SK-N-SH (cell line): ENCODE data around the gene MANEAL. TPM values are rescaled to one million over a fixed set of nuclear protein-coding genes. Genes with fewer than 3 reads are reported as not detected.

Source experiments
- CTCF ChIA-PET: fragments of 300-600, 350-600 bp; formaldehyde crosslinking; extraction: SDS; loops from one replicate; lab custom pipeline; 2021; lab: Yijun Ruan, JAX
- POLR2A ChIA-PET: fragments of 350-600 bp; sonication (Branson Sonifier 250); formaldehyde crosslinking; extraction: SDS; loops from one replicate; lab custom pipeline; 2020; ENCODE audit warnings: antibody characterized with exemption, inconsistent platforms; lab: Yijun Ruan, JAX
- DNase-seq: peaks from one replicate; pipeline ENCODE4 v3.0.0; 2012
- H2AFZ ChIP-seq: fragments of 200-600 bp; sonication (generic); 2 replicates; pipeline ENCODE4 v1.8.1; 2016; ENCODE audit warnings: antibody characterized with exemption, mild to moderate bottlenecking, low read depth
- H3F3A ChIP-seq: fragments of 200-600 bp; sonication (generic); replicated peaks from 2 replicates; pipeline ENCODE3; 2016; ENCODE audit warnings: antibody characterized with exemption, mild to moderate bottlenecking; ENCODE audit not compliant: insufficient read depth
- H3K27ac ChIP-seq, 2 experiments: fragments of 200-500 bp in 1 of 2; fragments of 200-600 bp in 1 of 2; sonication (Bioruptor generic) in 1 of 2; sonication (generic), shearing (Covaris generic) in 1 of 2; 2 replicates each; pipeline versions ENCODE4 v1.5.1 to v1.6.1; 2014 to 2016; ENCODE audit warnings: low read depth in 2 of 2, inconsistent platforms in 1 of 2, low read length in 1 of 2, mild to moderate bottlenecking in 1 of 2, mixed read lengths in 1 of 2
- H3K27me3 ChIP-seq: fragments of 200-600 bp; sonication (generic), shearing (Covaris generic); 2 replicates; pipeline ENCODE4 v1.6.1; 2016; ENCODE audit warnings: mixed run types; ENCODE audit not compliant: insufficient read depth
- H3K36me3 ChIP-seq, 2 experiments: fragments of 200-500 bp in 1 of 2; fragments of 200-600 bp in 1 of 2; sonication (Bioruptor generic) in 1 of 2; sonication (generic) in 1 of 2; replicated peaks in 1 of 2; 2 replicates each; pipeline versions ENCODE3 to v1.5.1; 2014 to 2016; ENCODE audit warnings: low read length in 1 of 2, mild to moderate bottlenecking in 1 of 2; ENCODE audit not compliant: insufficient read depth in 2 of 2, control insufficient read depth in 1 of 2
- H3K4me1 ChIP-seq, 2 experiments: fragments of 200-500 bp in 1 of 2; fragments of 200-600 bp in 1 of 2; sonication (Bioruptor generic) in 1 of 2; sonication (generic), shearing (Covaris generic) in 1 of 2; 2 replicates each; pipeline versions ENCODE4 v1.5.1 to v1.6.1; 2014 to 2016; ENCODE audit warnings: low read depth in 1 of 2, low read length in 1 of 2, mixed run types in 1 of 2; ENCODE audit not compliant: insufficient read depth in 2 of 2, control insufficient read depth in 1 of 2
- H3K4me2 ChIP-seq: fragments of 200-600 bp; sonication (generic), shearing (Covaris generic); 2 replicates; pipeline ENCODE4 v1.6.1; 2017; ENCODE audit warnings: mixed run types
- H3K4me3 ChIP-seq, 2 experiments: fragments of 200-500 bp in 1 of 2; fragments of 200-600 bp in 1 of 2; sonication (Bioruptor generic) in 1 of 2; sonication (generic), shearing (Covaris generic) in 1 of 2; 2 replicates each; pipeline versions ENCODE4 v1.5.1 to v1.8.1; 2014 to 2016; ENCODE audit warnings: low read depth in 2 of 2, inconsistent platforms in 1 of 2, low read length in 1 of 2, mild to moderate bottlenecking in 1 of 2, mixed read lengths in 1 of 2, moderate library complexity in 1 of 2
- H3K79me2 ChIP-seq: fragments of 200-600 bp; sonication (generic); 2 replicates; pipeline ENCODE4 v1.8.1; 2017; ENCODE audit warnings: mild to moderate bottlenecking; ENCODE audit not compliant: insufficient read depth
- H3K9ac ChIP-seq: fragments of 200-600 bp; sonication (generic); 2 replicates; pipeline ENCODE4 v1.6.1; 2017; ENCODE audit warnings: mixed run types
- H3K9me2 ChIP-seq: fragments of 200-600 bp; sonication (generic); 2 replicates; pipeline ENCODE4 v1.6.1; 2017; ENCODE audit warnings: mixed run types
- H3K9me3 ChIP-seq: fragments of 200-600 bp; sonication (generic); 2 replicates; pipeline ENCODE4 v1.6.1; 2017; ENCODE audit warnings: mixed run types, mild to moderate bottlenecking, moderate library complexity
- H4K20me1 ChIP-seq: fragments of 200-600 bp; sonication (generic); 2 replicates; pipeline ENCODE4 v1.6.1; 2017; ENCODE audit warnings: mild to moderate bottlenecking, mixed run types; ENCODE audit not compliant: insufficient read depth
- ELF1 ChIP-seq: IDR thresholded peaks from 2 replicates; pipeline ENCODE4 v1.4.0; 2012
- EZH2phosphoT487 ChIP-seq: fragments of 200-600 bp; sonication (generic); IDR thresholded peaks from 2 replicates; pipeline ENCODE4 v1.6.1; 2017; ENCODE audit warnings: low read depth, mixed run types, mild to moderate bottlenecking, antibody characterized with exemption, moderate library complexity, borderline replicate concordance
- FOXM1 ChIP-seq: IDR thresholded peaks from 2 replicates; pipeline ENCODE4 v1.4.0; 2012; ENCODE audit warnings: low read depth, mild to moderate bottlenecking
- GABPA ChIP-seq: IDR thresholded peaks from 2 replicates; pipeline ENCODE4 v1.4.0; 2012; ENCODE audit warnings: low read depth, mild to moderate bottlenecking
- GATA2 ChIP-seq: sonication (generic); formaldehyde crosslinking; IDR thresholded peaks from 2 replicates; pipeline ENCODE4 v1.5.0; 2020; ENCODE audit warnings: mild to moderate bottlenecking, missing genetic modification reagents
- JUND ChIP-seq: IDR thresholded peaks from 2 replicates; pipeline ENCODE4 v1.4.0; 2012
- POLR2AphosphoS5 ChIP-seq: IDR thresholded peaks from 2 replicates; pipeline ENCODE4 v1.6.1; 2012; ENCODE audit warnings: low read depth, low read length
- RAD21 ChIP-seq: IDR thresholded peaks from 2 replicates; pipeline ENCODE4 v1.6.1; 2012; ENCODE audit warnings: mild to moderate bottlenecking, low read length
- RCOR1 ChIP-seq: fragments of 150-350 bp; IDR thresholded peaks from 2 replicates; pipeline ENCODE4 v1.6.1; 2017; ENCODE audit warnings: antibody characterized with exemption, low read length
- RFX5 ChIP-seq: IDR thresholded peaks from 2 replicates; pipeline ENCODE4 v1.6.1; 2012; ENCODE audit warnings: mild to moderate bottlenecking, improper control_type of control experiment, low read length
- RXRA ChIP-seq: IDR thresholded peaks from 2 replicates; pipeline ENCODE4 v1.4.0; 2012; ENCODE audit warnings: low read depth, mild to moderate bottlenecking, borderline replicate concordance
- TAF1 ChIP-seq: IDR thresholded peaks from 2 replicates; pipeline ENCODE4 v1.6.1; 2012; ENCODE audit warnings: low read depth, mild to moderate bottlenecking, low read length, moderate library complexity, borderline replicate concordance
- TEAD4 ChIP-seq: IDR thresholded peaks from 2 replicates; pipeline ENCODE4 v1.4.0; 2012; ENCODE audit warnings: mild to moderate bottlenecking, borderline replicate concordance; ENCODE audit not compliant: insufficient read depth
- WGBS: methylation state at CpG from one replicate; pipeline ENCODE4 v1.1.6; 2017; ENCODE audit warnings: low lambda C conversion rate; 5-methylcytosine and 5-hydroxymethylcytosine counted together
- polyA plus RNA-seq, 3 experiments: library from polyadenylated mRNA; depleted of rRNA; stranded (reverse); fragments of >200 nt; gene quantifications; 2 replicates each; pipeline ENCODE4 v1.2.3, GENCODE V29; 2012
- TF ChIP-seq, protein P1 (sequence below): IDR thresholded peaks from 2 replicates; pipeline ENCODE4 v1.6.1; 2012; ENCODE audit warnings: mild to moderate bottlenecking, low read depth, low read length, moderate library complexity
- TF ChIP-seq, protein P2 (sequence below): fragments of 200-600 bp; sonication (generic); IDR thresholded peaks from 2 replicates; pipeline ENCODE4 v1.6.1; 2017; ENCODE audit warnings: antibody characterized with exemption, mild to moderate bottlenecking, moderate library complexity
- TF ChIP-seq, protein P3 (sequence below): IDR thresholded peaks from 2 replicates; pipeline ENCODE4 v1.4.0; 2012; ENCODE audit warnings: low read depth

The MANEAL gene
- polyA plus RNA-seq, 1 of the 3 experiments (the other 2 are of a cell fraction) = 2.7 TPM

DNA sequence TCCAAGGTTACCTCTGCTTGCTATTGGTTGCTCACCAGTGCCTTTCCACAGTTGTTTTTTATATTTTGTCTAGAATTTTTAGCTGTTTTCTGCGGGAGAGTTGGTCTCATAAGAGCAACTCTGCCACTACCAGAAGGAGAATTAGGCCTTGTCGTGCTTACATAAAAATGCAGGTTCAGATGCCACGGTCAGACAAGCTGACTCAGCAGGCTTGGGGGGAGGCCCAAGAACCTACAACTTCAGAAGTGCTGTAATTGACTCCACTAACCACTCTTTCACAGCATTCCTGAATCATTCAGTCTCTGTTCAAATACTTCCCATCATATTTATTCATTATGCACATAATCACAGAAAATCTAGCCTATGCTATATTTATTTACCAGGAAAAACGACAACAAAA lies 37.5 kb downstream of the MANEAL start:
- Histone ChIP-seq H2AFZ (no peak overlapping the region), H3K9me3 (no peaks in the 10 kb centered on the region), H3K36me3 (peaks cover 55 to 62% of the 10 kb centered on the region in 2 experiments), H3F3A (no peaks in the 10 kb centered on the region)
- TF ChIP-seq TAF1 (no peak), JUND (no peak), RAD21 (no peak), GABPA (no peak), RFX5 (no peak), EZH2phosphoT487 (no peak), FOXM1 (no peak), ELF1 (no peak)
- TF ChIP-seq, all 33 proteins: peak for 0
- Histone ChIP-seq H3K27me3 (no peaks in the 10 kb centered on the region), H3K4me3 (no peak overlapping the region), H3K27ac (no peak overlapping the region), H3K9ac (no peak overlapping the region), H3K4me2 (no peak overlapping the region), H3K4me1 (no peaks in the 10 kb centered on the region), H3K79me2 (no peaks in the 10 kb centered on the region), H3K9me2 (no peaks in the 10 kb centered on the region), H4K20me1 (no peaks in the 10 kb centered on the region)
- ChIA-PET CTCF (interaction anchor here (0.8 to 2.6 kb wide), 7 partner anchors 8 to 45 kb away, joined by 3 to 9 read pairs (median 4); no protein-coding TSS in a partner anchor), POLR2A (no interaction called here)
- no peak for DNase-seq
- WGBS = 98% methylated on average over 4 of the region's 4 CpGs

DNA sequence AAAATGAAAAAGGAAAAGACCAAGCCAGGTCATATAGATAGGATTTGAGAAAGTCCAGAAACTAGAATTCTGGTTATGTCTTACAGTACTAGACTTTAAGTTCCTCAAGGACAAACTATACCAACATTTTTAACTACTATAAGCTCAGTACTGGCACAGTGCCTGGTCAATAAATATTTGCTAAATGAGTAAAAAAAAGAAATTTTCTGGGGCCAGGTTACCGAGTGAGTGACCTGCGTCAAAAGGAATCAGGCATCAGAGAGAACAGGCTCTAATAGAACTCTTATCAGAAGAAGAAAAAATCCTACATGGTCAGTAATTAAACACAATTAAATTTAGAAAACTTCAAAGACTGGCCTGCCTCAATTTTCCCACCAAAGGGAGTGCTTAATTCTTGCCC lies 38.2 kb downstream of the MANEAL start:
- CTCF ChIA-PET = interaction anchor here (0.8 to 2.6 kb wide), 6 partner anchors 8 to 44 kb away, joined by 3 to 9 read pairs (median 4); no protein-coding TSS in a partner anchor
- no peaks in the 10 kb centered on the region for H3F3A ChIP-seq
- no peak overlapping the region for H2AFZ ChIP-seq
- H3K36me3 ChIP-seq = peaks cover 62 to 66% of the 10 kb centered on the region in 2 experiments
- 66% methylated on average over 2 of the region's 2 CpGs for WGBS
- POLR2A ChIA-PET = no interaction called here
- no peaks in the 10 kb centered on the region for H3K4me1 ChIP-seq
- no peak overlapping the region for H3K9ac ChIP-seq
- no peaks in the 10 kb centered on the region for H3K27me3 ChIP-seq
- no peaks in the 10 kb centered on the region for H3K9me2 ChIP-seq
- no peak overlapping the region for H3K4me3 ChIP-seq
- no peak overlapping the region for H3K27ac ChIP-seq
- H3K4me2 ChIP-seq = no peak overlapping the region
- H3K9me3 ChIP-seq = no peaks in the 10 kb centered on the region
- no peaks in the 10 kb centered on the region for H4K20me1 ChIP-seq
- TF ChIP-seq ELF1 (no peak), TEAD4 (no peak), TAF1 (no peak), RXRA (no peak), RCOR1 (no peak), GATA2 (CRISPR knock-in tag) (no peak), GABPA (no peak), JUND (no peak), POLR2AphosphoS5 (no peak), RAD21 (no peak)
- TF ChIP-seq, protein P1, sequence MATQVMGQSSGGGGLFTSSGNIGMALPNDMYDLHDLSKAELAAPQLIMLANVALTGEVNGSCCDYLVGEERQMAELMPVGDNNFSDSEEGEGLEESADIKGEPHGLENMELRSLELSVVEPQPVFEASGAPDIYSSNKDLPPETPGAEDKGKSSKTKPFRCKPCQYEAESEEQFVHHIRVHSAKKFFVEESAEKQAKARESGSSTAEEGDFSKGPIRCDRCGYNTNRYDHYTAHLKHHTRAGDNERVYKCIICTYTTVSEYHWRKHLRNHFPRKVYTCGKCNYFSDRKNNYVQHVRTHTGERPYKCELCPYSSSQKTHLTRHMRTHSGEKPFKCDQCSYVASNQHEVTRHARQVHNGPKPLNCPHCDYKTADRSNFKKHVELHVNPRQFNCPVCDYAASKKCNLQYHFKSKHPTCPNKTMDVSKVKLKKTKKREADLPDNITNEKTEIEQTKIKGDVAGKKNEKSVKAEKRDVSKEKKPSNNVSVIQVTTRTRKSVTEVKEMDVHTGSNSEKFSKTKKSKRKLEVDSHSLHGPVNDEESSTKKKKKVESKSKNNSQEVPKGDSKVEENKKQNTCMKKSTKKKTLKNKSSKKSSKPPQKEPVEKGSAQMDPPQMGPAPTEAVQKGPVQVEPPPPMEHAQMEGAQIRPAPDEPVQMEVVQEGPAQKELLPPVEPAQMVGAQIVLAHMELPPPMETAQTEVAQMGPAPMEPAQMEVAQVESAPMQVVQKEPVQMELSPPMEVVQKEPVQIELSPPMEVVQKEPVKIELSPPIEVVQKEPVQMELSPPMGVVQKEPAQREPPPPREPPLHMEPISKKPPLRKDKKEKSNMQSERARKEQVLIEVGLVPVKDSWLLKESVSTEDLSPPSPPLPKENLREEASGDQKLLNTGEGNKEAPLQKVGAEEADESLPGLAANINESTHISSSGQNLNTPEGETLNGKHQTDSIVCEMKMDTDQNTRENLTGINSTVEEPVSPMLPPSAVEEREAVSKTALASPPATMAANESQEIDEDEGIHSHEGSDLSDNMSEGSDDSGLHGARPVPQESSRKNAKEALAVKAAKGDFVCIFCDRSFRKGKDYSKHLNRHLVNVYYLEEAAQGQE = no peak
- TF ChIP-seq, protein P2, sequence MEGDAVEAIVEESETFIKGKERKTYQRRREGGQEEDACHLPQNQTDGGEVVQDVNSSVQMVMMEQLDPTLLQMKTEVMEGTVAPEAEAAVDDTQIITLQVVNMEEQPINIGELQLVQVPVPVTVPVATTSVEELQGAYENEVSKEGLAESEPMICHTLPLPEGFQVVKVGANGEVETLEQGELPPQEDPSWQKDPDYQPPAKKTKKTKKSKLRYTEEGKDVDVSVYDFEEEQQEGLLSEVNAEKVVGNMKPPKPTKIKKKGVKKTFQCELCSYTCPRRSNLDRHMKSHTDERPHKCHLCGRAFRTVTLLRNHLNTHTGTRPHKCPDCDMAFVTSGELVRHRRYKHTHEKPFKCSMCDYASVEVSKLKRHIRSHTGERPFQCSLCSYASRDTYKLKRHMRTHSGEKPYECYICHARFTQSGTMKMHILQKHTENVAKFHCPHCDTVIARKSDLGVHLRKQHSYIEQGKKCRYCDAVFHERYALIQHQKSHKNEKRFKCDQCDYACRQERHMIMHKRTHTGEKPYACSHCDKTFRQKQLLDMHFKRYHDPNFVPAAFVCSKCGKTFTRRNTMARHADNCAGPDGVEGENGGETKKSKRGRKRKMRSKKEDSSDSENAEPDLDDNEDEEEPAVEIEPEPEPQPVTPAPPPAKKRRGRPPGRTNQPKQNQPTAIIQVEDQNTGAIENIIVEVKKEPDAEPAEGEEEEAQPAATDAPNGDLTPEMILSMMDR = no peak
- TF ChIP-seq, protein P3, sequence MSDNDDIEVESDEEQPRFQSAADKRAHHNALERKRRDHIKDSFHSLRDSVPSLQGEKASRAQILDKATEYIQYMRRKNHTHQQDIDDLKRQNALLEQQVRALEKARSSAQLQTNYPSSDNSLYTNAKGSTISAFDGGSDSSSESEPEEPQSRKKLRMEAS = no peak
- no peaks in the 10 kb centered on the region for H3K79me2 ChIP-seq
- no peak for DNase-seq
